ENCODE measurements around the gene SPO11. TPM values are rescaled to one million over a fixed set of nuclear protein-coding genes. Genes with fewer than 3 reads are reported as not detected.

The SPO11 gene
- total and polyA plus RNA-seq, 2 experiments from 2014 or later: not detected

GRCh38 chr20:57287901-57288300 lies 41.7 kb upstream of the SPO11 start:
- no peak for TF ChIP-seq ETS1 (IDR thresholded peaks at IDR 0.05)
- TF ChIP-seq EZH2 (IDR thresholded peaks at IDR 0.05; ENCODE audit: low read depth, unreplicated experiment): no peak
- TF ChIP-seq REST (IDR thresholded peaks at IDR 0.05; ENCODE audit: unreplicated experiment): no peak
- TF ChIP-seq EZH2phosphoT487 (IDR thresholded peaks at IDR 0.05; ENCODE audit: unreplicated experiment): no peak
- no peak for TF ChIP-seq ZNF331 (CRISPR knock-in tag; IDR thresholded peaks at IDR 0.05; ENCODE audit: low read depth)
- no peak for TF ChIP-seq CTCF (conservative IDR thresholded peaks at IDR 0.05; ENCODE audit: low read depth in 2 of 2)
- no peak for TF ChIP-seq NANOG (IDR thresholded peaks at IDR 0.05; ENCODE audit: borderline replicate concordance)
- TF ChIP-seq ZNF114 (CRISPR knock-in tag; IDR thresholded peaks at IDR 0.05): no peak
- no peak for TF ChIP-seq JUNB (IDR thresholded peaks at IDR 0.05; ENCODE audit: unreplicated experiment)
- no peak for TF ChIP-seq POLR2AphosphoS5 (IDR thresholded peaks at IDR 0.05; ENCODE audit: low read depth)
- no peak for TF ChIP-seq CREB1 (CRISPR knock-in tag; IDR thresholded peaks at IDR 0.05; ENCODE audit: low read depth)
- no peak for TF ChIP-seq STAT1 (IDR thresholded peaks at IDR 0.05; ENCODE audit: unreplicated experiment)
- no peak overlapping the region for H3K4me2 ChIP-seq
- no peaks in the 10 kb centered on the region for H4K20me1 ChIP-seq (replicated peaks; ENCODE audit: insufficient read depth)

More at GRCh38 chr20:57287901-57288300, 41.7 kb upstream of the SPO11 start:
- DNase-seq (ENCODE audit: low spot score) (no peak), ATAC-seq (no peak)
- Histone ChIP-seq H3K27me3 (ENCODE audit: insufficient read depth) (no peaks in the 10 kb centered on the region), H3F3A (replicated peaks; ENCODE audit: low read depth) (no peaks in the 10 kb centered on the region), H3K4me3 (no peak overlapping the region), H2AFZ (0 out of 2 replicates have a peak overlapping the region, but pooled peaks have one; percentile 14), H3K79me2 (replicated peaks; ENCODE audit: insufficient read depth) (no peaks in the 10 kb centered on the region), H3K4me1 (ENCODE audit: insufficient read depth) (peaks cover 9% of the 10 kb centered on the region; the same call in 1 of the 2 replicates), H3K36me3 (ENCODE audit: insufficient read depth) (no peaks in the 10 kb centered on the region), H3K9me2 (ENCODE audit: insufficient read depth) (no peaks in the 10 kb centered on the region), H3K27ac (ENCODE audit: low read depth) (no peak overlapping the region)
- Mint-ChIP-seq H3K27ac (no peak overlapping the region), H3K36me3 (ENCODE audit: low read depth) (no peaks in the 10 kb centered on the region), H3K27me3 (ENCODE audit: insufficient read depth, low read depth, poor library complexity) (peaks cover 23% of the 10 kb centered on the region), H3K4me1 (peaks cover 43% of the 10 kb centered on the region), H3K9me3 (no peaks in the 10 kb centered on the region), H3K4me3 (no peak overlapping the region)

All from GM23338 (cell line).